Adrenal gland (tissue), 12 donors: Measurements from ENCODE around the gene ZSCAN12. TPM values are rescaled to one million over a fixed set of nuclear protein-coding genes. Genes with fewer than 3 reads are reported as not detected.
A peak's percentile ranks its signal among the peaks of the same experiment; 100 is the strongest.

Experiments
- DNase-seq, 7 donors: peaks; one replicate each; pipeline ENCODE4 v3.0.0-alpha.2; 2019 to 2020
- H3K27ac ChIP-seq, 5 donors: fragments of 200-600 bp; sonication (generic) in 4 of 5; 1 replicate in 3 of 5; 2 replicates in 2 of 5; pipeline versions ENCODE4 v1.5.1 to v1.8.0; 2016 to 2020; ENCODE audit warnings: mild to moderate bottlenecking in 1 of 5
- H3K27me3 ChIP-seq: fragments of 200-600 bp; 2 replicates; pipeline ENCODE4 v1.8.0; 2021
- H3K36me3 ChIP-seq, 2 donors: fragments of 200-600 bp; replicated peaks in 1 of 2; 1 replicate in 1 of 2; 2 replicates in 1 of 2; pipeline versions ENCODE4 v1.5.1 to v1.8.0; 2018 to 2022
- H3K4me1 ChIP-seq, 2 donors: fragments of 200-600 bp; replicated peaks in 1 of 2; 1 replicate in 1 of 2; 2 replicates in 1 of 2; pipeline versions ENCODE4 v1.5.1 to v1.8.0; 2018 to 2021
- H3K4me3 ChIP-seq, 4 donors: fragments of 200-600 bp; sonication (generic) in 3 of 4; one replicate each; pipeline ENCODE4 v1.5.1; 2016 to 2018
- H3K9me3 ChIP-seq, 3 donors: fragments of 200-600 bp; sonication (generic) in 1 of 3; replicated peaks in 1 of 3; 1 replicate in 2 of 3; 2 replicates in 1 of 3; pipeline versions ENCODE4 v1.5.1 to v1.8.0; 2016 to 2021
- POLR2A ChIP-seq, 2 donors: fragments of 450-650 bp; IDR thresholded peaks; one replicate each; pipeline ENCODE4 v1.6.1; 2017; ENCODE audit warnings: antibody characterized with exemption in 2 of 2, mild to moderate bottlenecking in 2 of 2, moderate library complexity in 1 of 2
- WGBS, 4 donors: extraction: QIAGEN DNeasy Blood & Tissue Kit in 2 of 4; methylation state at CpG; one replicate each; pipeline versions ENCODE4 v1.1.5 to v1.1.7; 2013 to 2017; 5-methylcytosine and 5-hydroxymethylcytosine counted together
- intact Hi-C, 2 donors: fragments of 100-400 bp; cut with DNase I; formaldehyde crosslinking; loops; one replicate each; pipeline versions ENCODE4 v1.14.1 to v1.15.0; 2022 to 2023
- polyA plus RNA-seq, 3 donors: library from polyadenylated mRNA; stranded (reverse); fragments of 200-250 nt in 2 of 3; fragments of 350-450 nt in 1 of 3; fragmentation: Illumina TruSeq in 1 of 3; extraction: RNeasy Lipid Tissue Mini Kit (QIAGEN cat#74804) in 1 of 3; gene quantifications; one replicate each; pipeline ENCODE4 v1.2.3, GENCODE V29; 2013 to 2014
- total RNA-seq, 9 donors: library from RNA; depleted of rRNA in 4 of 9; stranded (reverse); fragments of >200 nt in 4 of 9; fragments of 120-200 nt in 1 of 9; fragmentation: NEBNext Ultra II Directional in 1 of 9; extraction: Animal tissue kit (Norgen Biotek cat#: 25700) in 1 of 9; gene quantifications; one replicate each; pipeline versions ENCODE4 v1.1.0 to v1.2.4, GENCODE V29; 2013 to 2023
- TF ChIP-seq, protein P1 (sequence below), 6 experiments: fragments of 450-650 bp in 4 of 6; fragments of 200-600 bp in 2 of 6; sonication (generic) in 1 of 6; IDR thresholded peaks; 1 replicate in 5 of 6; 2 replicates in 1 of 6; pipeline versions ENCODE4 v1.5.1 to v1.8.0; 2016 to 2021; ENCODE audit warnings: antibody characterized with exemption in 6 of 6, mild to moderate bottlenecking in 2 of 6, moderate library complexity in 1 of 6
- donor health status: healthy with polysubstance abuse.
- donor health status: Bipolar disorder and iron deficiency.
- donor health status: DM: yes; HTN: yes; CAD: no.
- donor health status: DM: no; HTN: no; CAD: no.
- donor health status: DM: no; HTN: no; CAD: no.
- donor health status: DM: yes; HTN: yes; CAD: no.

ZSCAN12 gene
- total and polyA plus RNA-seq, 12 donors = 1.0 to 10.7 (median 4.6) TPM

DNA sequence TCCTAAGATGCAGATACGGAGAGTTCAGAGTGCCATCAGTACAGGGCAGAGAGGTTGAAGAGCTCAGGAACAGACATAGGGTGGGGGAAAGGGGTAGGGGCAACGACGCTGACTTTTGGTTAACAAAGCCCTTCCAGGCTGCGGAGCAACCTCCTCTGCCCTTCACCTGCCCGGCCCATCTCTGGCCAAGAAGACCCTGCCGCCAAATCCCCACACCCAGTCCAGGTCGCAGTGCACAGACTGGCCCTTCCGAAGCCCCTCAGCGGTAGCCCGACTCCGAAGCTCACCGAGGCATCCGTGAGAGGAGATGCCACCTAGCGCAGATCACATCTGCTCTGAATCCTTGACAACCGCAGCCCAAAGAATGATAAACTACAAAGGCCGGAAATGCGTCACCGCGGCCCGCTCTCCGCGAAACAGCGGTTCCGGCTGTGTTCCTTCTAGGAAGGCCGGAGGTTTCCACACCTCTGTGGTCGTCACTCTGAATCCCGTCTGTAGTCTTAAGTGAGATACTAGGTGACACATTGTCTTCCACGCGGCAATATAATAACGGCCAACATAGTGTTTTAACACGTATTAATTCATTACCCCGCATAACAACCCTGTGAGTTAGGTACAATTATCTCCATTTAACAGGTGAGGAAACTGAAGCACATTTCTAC, 43.7 kb upstream of the ZSCAN12 start, which contains the start of gene ZSCAN23:
TSS of gene ZSCAN23 (minus strand) at position 380 of the 662 bp plus-strand sequence. CDS start 7,225 bp downstream, outside the sequence.
- Histone ChIP-seq H3K36me3 (no peaks in the 10 kb centered on the region), H3K27me3 (peaks cover 16% of the 10 kb centered on the region), H3K4me3 (peak within 1 kb of the TSS in 2 of 4 donors; percentile 65 to 70), H3K9me3 (no peaks in the 10 kb centered on the region), H3K4me1 (peaks cover 0 to 9% of the 10 kb centered on the region in 2 donors), H3K27ac (peak within 1 kb of the TSS in 1 of 5 donors; percentile 1)
- intact Hi-C loops = no loop called here
- TF ChIP-seq, protein P1, sequence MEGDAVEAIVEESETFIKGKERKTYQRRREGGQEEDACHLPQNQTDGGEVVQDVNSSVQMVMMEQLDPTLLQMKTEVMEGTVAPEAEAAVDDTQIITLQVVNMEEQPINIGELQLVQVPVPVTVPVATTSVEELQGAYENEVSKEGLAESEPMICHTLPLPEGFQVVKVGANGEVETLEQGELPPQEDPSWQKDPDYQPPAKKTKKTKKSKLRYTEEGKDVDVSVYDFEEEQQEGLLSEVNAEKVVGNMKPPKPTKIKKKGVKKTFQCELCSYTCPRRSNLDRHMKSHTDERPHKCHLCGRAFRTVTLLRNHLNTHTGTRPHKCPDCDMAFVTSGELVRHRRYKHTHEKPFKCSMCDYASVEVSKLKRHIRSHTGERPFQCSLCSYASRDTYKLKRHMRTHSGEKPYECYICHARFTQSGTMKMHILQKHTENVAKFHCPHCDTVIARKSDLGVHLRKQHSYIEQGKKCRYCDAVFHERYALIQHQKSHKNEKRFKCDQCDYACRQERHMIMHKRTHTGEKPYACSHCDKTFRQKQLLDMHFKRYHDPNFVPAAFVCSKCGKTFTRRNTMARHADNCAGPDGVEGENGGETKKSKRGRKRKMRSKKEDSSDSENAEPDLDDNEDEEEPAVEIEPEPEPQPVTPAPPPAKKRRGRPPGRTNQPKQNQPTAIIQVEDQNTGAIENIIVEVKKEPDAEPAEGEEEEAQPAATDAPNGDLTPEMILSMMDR (IDR thresholded peaks at IDR 0.05) = no peak
- TF ChIP-seq POLR2A (IDR thresholded peaks at IDR 0.05) = peak; percentile 17 to 37
- WGBS, 4 donors = 0 to 2% (median 1%) methylated on average over 11 to 32 of the region's 32 CpGs
- peak; percentile 72 to 91 (median 79) for DNase-seq

DNA sequence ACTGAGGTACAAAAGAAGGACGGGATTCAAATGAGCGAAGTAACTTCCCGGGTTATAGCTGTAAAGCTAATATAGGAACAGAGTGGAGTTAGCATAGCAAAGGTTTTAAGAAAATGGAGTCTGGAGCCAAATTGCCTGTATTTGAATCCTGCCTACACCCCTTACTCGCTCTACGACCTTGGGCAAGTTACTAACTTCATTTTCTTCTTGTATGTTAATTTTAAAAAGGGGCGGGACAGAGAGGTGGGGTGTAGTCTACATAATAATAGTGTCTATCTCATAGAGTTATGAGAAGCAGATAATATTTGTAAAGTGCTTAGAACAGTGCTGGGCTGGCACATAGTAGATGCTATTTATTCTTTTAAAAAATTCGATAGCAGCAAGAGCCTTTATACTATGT, 43.0 kb upstream of the ZSCAN12 start:
- TF ChIP-seq, protein P1 (IDR thresholded peaks at IDR 0.05) = no peak
- no peak for TF ChIP-seq POLR2A (IDR thresholded peaks at IDR 0.05)
- intact Hi-C loops = no loop called here
- no peaks in the 10 kb centered on the region for H3K9me3 ChIP-seq
- 45 to 56% (median 49%) methylated on average over 7 of the region's 7 CpGs for WGBS, 4 donors
- H3K27ac ChIP-seq = no peak overlapping the region
- H3K27me3 ChIP-seq = peaks cover 16% of the 10 kb centered on the region
- peak overlapping the region in 1 of 4 donors; percentile 70 for H3K4me3 ChIP-seq
- DNase-seq = no peak
- H3K36me3 ChIP-seq = no peaks in the 10 kb centered on the region
- H3K4me1 ChIP-seq = peaks cover 0 to 9% of the 10 kb centered on the region in 2 donors

DNA sequence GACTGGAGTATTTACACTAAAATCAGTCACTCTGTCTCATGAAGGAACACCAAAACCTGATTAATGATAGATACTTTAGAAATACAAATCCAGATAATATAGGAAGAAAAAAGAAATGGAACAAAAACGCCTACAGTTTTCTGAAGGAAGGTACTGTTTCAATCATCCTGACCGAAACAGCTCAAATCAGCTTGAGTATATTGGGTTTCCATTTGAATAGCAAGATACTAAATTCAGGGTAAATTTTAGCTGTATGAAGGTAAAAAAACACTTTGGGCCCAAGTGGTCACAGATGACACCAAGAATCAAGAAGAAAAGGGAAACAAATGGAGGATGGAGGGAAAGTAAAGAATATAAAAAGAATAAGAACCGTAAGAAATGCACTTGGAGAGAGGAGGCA, 36.9 kb upstream of the ZSCAN12 start:
- no peaks in the 10 kb centered on the region for H3K9me3 ChIP-seq
- TF ChIP-seq, protein P1 (IDR thresholded peaks at IDR 0.05) = no peak
- no peak for TF ChIP-seq POLR2A (IDR thresholded peaks at IDR 0.05)
- no peaks in the 10 kb centered on the region for H3K27me3 ChIP-seq
- no peak overlapping the region for H3K4me3 ChIP-seq
- DNase-seq = no peak
- H3K4me1 ChIP-seq = no peaks in the 10 kb centered on the region
- 89 to 94% (median 91%) methylated on average over 3 of the region's 3 CpGs for WGBS, 4 donors
- H3K27ac ChIP-seq = no peak overlapping the region
- no peaks in the 10 kb centered on the region for H3K36me3 ChIP-seq
- intact Hi-C loops = no loop called here

DNA sequence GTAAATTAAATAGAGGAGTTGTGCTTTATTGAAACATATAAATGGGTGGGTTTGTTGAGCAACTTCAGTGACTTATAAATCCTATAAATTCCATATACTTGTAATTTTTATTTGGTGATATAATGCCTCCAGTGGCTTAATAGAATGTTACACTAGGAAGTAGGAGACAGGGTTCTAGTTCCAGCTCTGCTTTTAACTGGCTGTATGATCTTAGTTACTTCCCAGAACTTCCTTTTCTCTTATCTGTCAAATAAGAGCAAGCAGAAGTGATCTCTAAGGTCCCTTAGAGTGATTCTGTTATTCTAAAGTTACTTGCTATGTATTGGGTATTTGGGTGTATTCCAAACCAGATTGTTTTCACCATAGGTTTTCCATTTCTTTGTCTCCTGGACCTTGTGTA, 33.6 kb upstream of the ZSCAN12 start:
- no peaks in the 10 kb centered on the region for H3K36me3 ChIP-seq
- intact Hi-C loops = no loop called here

More for the DNA sequence above, 33.6 kb upstream of the ZSCAN12 start:
- Histone ChIP-seq H3K4me1 (no peaks in the 10 kb centered on the region), H3K9me3 (no peaks in the 10 kb centered on the region), H3K27ac (no peak overlapping the region), H3K27me3 (no peaks in the 10 kb centered on the region), H3K4me3 (no peak overlapping the region)
- TF ChIP-seq, protein P1 (IDR thresholded peaks at IDR 0.05) = no peak
- no peak for TF ChIP-seq POLR2A (IDR thresholded peaks at IDR 0.05)
- DNase-seq = no peak
